ENCODE results near the gene CYP2W1. TPM values are rescaled to one million over a fixed set of nuclear protein-coding genes. Genes with fewer than 3 reads are reported as not detected.

Gene CYP2W1
- polyA plus RNA-seq, 2 of the 4 experiments (the other 2 are of a cell fraction): not detected

DNA sequence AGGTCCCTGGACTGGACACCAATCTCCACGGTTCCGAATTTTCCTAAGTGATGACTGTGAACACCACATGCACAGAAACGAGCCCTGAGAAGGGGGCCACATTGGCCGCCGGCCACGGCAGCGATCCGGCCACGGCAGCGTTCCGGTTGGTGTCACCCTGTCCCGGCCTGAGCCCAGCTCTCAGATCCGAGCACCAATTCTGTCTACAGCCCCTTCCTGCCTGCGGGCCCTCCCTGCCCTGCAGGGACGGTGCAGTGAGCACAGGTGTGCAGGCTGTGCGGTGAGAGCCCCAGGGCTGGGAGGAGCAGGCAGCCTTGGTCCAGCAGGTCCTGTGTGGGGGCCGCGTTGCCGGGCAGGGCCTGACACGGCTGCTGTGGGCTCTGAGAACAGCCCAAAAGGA, 31.7 kb downstream of the CYP2W1 start:
- 93% methylated on average over 15 of the region's 20 CpGs for WGBS (ENCODE audit: missing lambda C conversion rate)

More for the DNA sequence above, 31.7 kb downstream of the CYP2W1 start:
- CTCF ChIA-PET: interaction anchor here (1.3 to 3.5 kb wide), 2 partner anchors 22 to 28 kb away, joined by 4 to 27 read pairs; no protein-coding TSS in a partner anchor
- no peak for TF ChIP-seq PHF8 (IDR thresholded peaks at IDR 0.05; ENCODE audit: borderline replicate concordance, low read depth)
- TF ChIP-seq SREBF2 (IDR thresholded peaks at IDR 0.05): no peak
- no peak for TF ChIP-seq EHF (CRISPR knock-in tag; IDR thresholded peaks at IDR 0.05)
- TF ChIP-seq HDAC2 (IDR thresholded peaks at IDR 0.05): no peak
- TF ChIP-seq, protein P1, sequence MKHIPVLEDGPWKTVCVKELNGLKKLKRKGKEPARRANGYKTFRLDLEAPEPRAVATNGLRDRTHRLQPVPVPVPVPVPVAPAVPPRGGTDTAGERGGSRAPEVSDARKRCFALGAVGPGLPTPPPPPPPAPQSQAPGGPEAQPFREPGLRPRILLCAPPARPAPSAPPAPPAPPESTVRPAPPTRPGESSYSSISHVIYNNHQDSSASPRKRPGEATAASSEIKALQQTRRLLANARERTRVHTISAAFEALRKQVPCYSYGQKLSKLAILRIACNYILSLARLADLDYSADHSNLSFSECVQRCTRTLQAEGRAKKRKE (CRISPR knock-in tag; IDR thresholded peaks at IDR 0.05; ENCODE audit: low read depth): no peak
- no peak for TF ChIP-seq POLR2A (IDR thresholded peaks at IDR 0.05; ENCODE audit: low read length)
- no peak for TF ChIP-seq NR3C1 (IDR thresholded peaks at IDR 0.05)
- TF ChIP-seq TP53 (CRISPR knock-in tag; IDR thresholded peaks at IDR 0.05): no peak
- TF ChIP-seq RNF2 (IDR thresholded peaks at IDR 0.05; ENCODE audit: borderline replicate concordance, low read depth): no peak
- TF ChIP-seq SMC3 (IDR thresholded peaks at IDR 0.05): no peak
- TF ChIP-seq, protein P2, sequence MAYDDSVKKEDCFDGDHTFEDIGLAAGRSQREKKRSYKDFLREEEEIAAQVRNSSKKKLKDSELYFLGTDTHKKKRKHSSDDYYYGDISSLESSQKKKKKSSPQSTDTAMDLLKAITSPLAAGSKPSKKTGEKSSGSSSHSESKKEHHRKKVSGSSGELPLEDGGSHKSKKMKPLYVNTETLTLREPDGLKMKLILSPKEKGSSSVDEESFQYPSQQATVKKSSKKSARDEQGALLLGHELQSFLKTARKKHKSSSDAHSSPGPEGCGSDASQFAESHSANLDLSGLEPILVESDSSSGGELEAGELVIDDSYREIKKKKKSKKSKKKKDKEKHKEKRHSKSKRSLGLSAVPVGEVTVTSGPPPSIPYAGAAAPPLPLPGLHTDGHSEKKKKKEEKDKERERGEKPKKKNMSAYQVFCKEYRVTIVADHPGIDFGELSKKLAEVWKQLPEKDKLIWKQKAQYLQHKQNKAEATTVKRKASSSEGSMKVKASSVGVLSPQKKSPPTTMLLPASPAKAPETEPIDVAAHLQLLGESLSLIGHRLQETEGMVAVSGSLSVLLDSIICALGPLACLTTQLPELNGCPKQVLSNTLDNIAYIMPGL (CRISPR knock-in tag; IDR thresholded peaks at IDR 0.05; ENCODE audit: borderline replicate concordance): no peak
- TF ChIP-seq, protein P3, sequence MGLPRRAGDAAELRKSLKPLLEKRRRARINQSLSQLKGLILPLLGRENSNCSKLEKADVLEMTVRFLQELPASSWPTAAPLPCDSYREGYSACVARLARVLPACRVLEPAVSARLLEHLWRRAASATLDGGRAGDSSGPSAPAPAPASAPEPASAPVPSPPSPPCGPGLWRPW (IDR thresholded peaks at IDR 0.05): no peak
- TF ChIP-seq, protein P4, sequence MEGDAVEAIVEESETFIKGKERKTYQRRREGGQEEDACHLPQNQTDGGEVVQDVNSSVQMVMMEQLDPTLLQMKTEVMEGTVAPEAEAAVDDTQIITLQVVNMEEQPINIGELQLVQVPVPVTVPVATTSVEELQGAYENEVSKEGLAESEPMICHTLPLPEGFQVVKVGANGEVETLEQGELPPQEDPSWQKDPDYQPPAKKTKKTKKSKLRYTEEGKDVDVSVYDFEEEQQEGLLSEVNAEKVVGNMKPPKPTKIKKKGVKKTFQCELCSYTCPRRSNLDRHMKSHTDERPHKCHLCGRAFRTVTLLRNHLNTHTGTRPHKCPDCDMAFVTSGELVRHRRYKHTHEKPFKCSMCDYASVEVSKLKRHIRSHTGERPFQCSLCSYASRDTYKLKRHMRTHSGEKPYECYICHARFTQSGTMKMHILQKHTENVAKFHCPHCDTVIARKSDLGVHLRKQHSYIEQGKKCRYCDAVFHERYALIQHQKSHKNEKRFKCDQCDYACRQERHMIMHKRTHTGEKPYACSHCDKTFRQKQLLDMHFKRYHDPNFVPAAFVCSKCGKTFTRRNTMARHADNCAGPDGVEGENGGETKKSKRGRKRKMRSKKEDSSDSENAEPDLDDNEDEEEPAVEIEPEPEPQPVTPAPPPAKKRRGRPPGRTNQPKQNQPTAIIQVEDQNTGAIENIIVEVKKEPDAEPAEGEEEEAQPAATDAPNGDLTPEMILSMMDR (IDR thresholded peaks at IDR 0.05): no peak
- TF ChIP-seq, protein P5, sequence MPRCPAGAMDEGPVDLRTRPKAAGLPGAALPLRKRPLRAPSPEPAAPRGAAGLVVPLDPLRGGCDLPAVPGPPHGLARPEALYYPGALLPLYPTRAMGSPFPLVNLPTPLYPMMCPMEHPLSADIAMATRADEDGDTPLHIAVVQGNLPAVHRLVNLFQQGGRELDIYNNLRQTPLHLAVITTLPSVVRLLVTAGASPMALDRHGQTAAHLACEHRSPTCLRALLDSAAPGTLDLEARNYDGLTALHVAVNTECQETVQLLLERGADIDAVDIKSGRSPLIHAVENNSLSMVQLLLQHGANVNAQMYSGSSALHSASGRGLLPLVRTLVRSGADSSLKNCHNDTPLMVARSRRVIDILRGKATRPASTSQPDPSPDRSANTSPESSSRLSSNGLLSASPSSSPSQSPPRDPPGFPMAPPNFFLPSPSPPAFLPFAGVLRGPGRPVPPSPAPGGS (IDR thresholded peaks at IDR 0.05): no peak
- TF ChIP-seq, protein P6, sequence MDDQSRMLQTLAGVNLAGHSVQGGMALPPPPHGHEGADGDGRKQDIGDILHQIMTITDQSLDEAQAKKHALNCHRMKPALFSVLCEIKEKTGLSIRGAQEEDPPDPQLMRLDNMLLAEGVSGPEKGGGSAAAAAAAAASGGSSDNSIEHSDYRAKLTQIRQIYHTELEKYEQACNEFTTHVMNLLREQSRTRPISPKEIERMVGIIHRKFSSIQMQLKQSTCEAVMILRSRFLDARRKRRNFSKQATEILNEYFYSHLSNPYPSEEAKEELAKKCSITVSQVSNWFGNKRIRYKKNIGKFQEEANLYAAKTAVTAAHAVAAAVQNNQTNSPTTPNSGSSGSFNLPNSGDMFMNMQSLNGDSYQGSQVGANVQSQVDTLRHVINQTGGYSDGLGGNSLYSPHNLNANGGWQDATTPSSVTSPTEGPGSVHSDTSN (IDR thresholded peaks at IDR 0.05): no peak
- TF ChIP-seq JUNB (IDR thresholded peaks at IDR 0.05): no peak
- TF ChIP-seq, protein P7, sequence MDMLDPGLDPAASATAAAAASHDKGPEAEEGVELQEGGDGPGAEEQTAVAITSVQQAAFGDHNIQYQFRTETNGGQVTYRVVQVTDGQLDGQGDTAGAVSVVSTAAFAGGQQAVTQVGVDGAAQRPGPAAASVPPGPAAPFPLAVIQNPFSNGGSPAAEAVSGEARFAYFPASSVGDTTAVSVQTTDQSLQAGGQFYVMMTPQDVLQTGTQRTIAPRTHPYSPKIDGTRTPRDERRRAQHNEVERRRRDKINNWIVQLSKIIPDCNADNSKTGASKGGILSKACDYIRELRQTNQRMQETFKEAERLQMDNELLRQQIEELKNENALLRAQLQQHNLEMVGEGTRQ (IDR thresholded peaks at IDR 0.05): no peak
- TF ChIP-seq, protein P8, sequence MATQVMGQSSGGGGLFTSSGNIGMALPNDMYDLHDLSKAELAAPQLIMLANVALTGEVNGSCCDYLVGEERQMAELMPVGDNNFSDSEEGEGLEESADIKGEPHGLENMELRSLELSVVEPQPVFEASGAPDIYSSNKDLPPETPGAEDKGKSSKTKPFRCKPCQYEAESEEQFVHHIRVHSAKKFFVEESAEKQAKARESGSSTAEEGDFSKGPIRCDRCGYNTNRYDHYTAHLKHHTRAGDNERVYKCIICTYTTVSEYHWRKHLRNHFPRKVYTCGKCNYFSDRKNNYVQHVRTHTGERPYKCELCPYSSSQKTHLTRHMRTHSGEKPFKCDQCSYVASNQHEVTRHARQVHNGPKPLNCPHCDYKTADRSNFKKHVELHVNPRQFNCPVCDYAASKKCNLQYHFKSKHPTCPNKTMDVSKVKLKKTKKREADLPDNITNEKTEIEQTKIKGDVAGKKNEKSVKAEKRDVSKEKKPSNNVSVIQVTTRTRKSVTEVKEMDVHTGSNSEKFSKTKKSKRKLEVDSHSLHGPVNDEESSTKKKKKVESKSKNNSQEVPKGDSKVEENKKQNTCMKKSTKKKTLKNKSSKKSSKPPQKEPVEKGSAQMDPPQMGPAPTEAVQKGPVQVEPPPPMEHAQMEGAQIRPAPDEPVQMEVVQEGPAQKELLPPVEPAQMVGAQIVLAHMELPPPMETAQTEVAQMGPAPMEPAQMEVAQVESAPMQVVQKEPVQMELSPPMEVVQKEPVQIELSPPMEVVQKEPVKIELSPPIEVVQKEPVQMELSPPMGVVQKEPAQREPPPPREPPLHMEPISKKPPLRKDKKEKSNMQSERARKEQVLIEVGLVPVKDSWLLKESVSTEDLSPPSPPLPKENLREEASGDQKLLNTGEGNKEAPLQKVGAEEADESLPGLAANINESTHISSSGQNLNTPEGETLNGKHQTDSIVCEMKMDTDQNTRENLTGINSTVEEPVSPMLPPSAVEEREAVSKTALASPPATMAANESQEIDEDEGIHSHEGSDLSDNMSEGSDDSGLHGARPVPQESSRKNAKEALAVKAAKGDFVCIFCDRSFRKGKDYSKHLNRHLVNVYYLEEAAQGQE (IDR thresholded peaks at IDR 0.05): no peak
- TF ChIP-seq CHD4 (IDR thresholded peaks at IDR 0.05; ENCODE audit: borderline replicate concordance): no peak
- no peaks in the 10 kb centered on the region for H3K9me3 ChIP-seq
- no peak for FAIRE-seq
- no peak overlapping the region for H3K27ac ChIP-seq
- no peak for DNase-seq (ENCODE audit: low read depth in 1 of 2, low spot score in 1 of 2)
- no peak overlapping the region for H3K4me2 ChIP-seq
- POLR2A ChIA-PET: no interaction called here
- no peak overlapping the region for H3K4me3 ChIP-seq
- no peak for ATAC-seq
- no peaks in the 10 kb centered on the region for H3K4me1 ChIP-seq
